AG09309 (cell line): ENCODE results near the gene AATF.

Experiments used
- DNase-seq: peaks from one replicate; pipeline ENCODE4 v3.0.0-alpha.2; 2010; ENCODE audit warnings: low read depth
- H3K4me3 ChIP-seq: 2 replicates; pipeline ENCODE4 v1.5.1; 2011; ENCODE audit warnings: mild to moderate bottlenecking, low read depth, low read length, moderate library complexity; ENCODE audit not compliant: control insufficient read depth
- CTCF ChIP-seq: IDR thresholded peaks from 2 replicates; pipeline ENCODE4 v1.5.1; 2011; ENCODE audit warnings: mild to moderate bottlenecking, low read depth, low read length, inconsistent platforms; ENCODE audit not compliant: insufficient read depth, control insufficient read depth; ENCODE audit errors: missing control alignments

Gene AATF

GRCh38 chr17:37098910-37099664, 150.3 kb downstream of the AATF start:
- no peak overlapping the region for H3K4me3 ChIP-seq
- TF ChIP-seq CTCF = no peak
- peak; percentile 16 for DNase-seq

- no peak for DNase-seq
- no peak for TF ChIP-seq CTCF
- no peak overlapping the region for H3K4me3 ChIP-seq
Observed at GRCh38 chr17:37100231-37100630, 151.5 kb downstream of the AATF start.

GRCh38 chr17:37101306-37101705, 152.6 kb downstream of the AATF start:
- no peak for TF ChIP-seq CTCF
- H3K4me3 ChIP-seq = no peak overlapping the region
- DNase-seq = no peak

GRCh38 chr17:37103231-37103630, 154.5 kb downstream of the AATF start:
- no peak overlapping the region for H3K4me3 ChIP-seq
- DNase-seq = no peak
- TF ChIP-seq CTCF = no peak

GRCh38 chr17:37106049-37106448, 157.3 kb downstream of the AATF start:
- DNase-seq = no peak

More at GRCh38 chr17:37106049-37106448, 157.3 kb downstream of the AATF start:
- H3K4me3 ChIP-seq = no peak overlapping the region
- no peak for TF ChIP-seq CTCF
